MM.1S (cell line): ENCODE results near the gene PPM1B.

ENCODE experiments used
- CTCF ChIP-seq: fragments of 300-600 bp; sonication (generic); IDR thresholded peaks from 2 replicates; pipeline ENCODE4 v1.5.1; 2016; ENCODE audit warnings: antibody characterized with exemption, low read length, mixed read lengths
- EZH2 ChIP-seq: fragments of 300-600 bp; sonication (generic); optimal IDR thresholded peaks from 2 replicates; pipeline ENCODE3; 2017; ENCODE audit warnings: low read depth, mild to moderate bottlenecking, antibody characterized with exemption, low read length, mixed read lengths
- EZH2phosphoT487 ChIP-seq: fragments of 300-600 bp; sonication (generic); IDR thresholded peaks from 2 replicates; pipeline ENCODE4 v1.6.1; 2018; ENCODE audit warnings: antibody characterized with exemption, low read length

GRCh38 chr2:44190526-44190925, 21.9 kb downstream of the PPM1B start:
- TF ChIP-seq CTCF (no peak), EZH2 (no peak), EZH2phosphoT487 (no peak)
